ENCODE measurements around the gene SPATA21. TPM values are rescaled to one million over a fixed set of nuclear protein-coding genes. Genes with fewer than 3 reads are reported as not detected.

SPATA21 gene
- total RNA-seq, 1 donor from 2014 or later = not detected

- Histone ChIP-seq H3K27me3 (no peaks in the 10 kb centered on the region), H3K4me3 (no peak overlapping the region), H3K27ac (no peak overlapping the region), H3K9me3 (no peaks in the 10 kb centered on the region), H3K4me1 (peaks cover 0 to 17% of the 10 kb centered on the region in 2 donors), H3K36me3 (peaks cover 15 to 56% of the 10 kb centered on the region in 2 donors)
- DNase-seq (ENCODE audit: low spot score in 2 of 2) = no peak
- TF ChIP-seq, protein P1, sequence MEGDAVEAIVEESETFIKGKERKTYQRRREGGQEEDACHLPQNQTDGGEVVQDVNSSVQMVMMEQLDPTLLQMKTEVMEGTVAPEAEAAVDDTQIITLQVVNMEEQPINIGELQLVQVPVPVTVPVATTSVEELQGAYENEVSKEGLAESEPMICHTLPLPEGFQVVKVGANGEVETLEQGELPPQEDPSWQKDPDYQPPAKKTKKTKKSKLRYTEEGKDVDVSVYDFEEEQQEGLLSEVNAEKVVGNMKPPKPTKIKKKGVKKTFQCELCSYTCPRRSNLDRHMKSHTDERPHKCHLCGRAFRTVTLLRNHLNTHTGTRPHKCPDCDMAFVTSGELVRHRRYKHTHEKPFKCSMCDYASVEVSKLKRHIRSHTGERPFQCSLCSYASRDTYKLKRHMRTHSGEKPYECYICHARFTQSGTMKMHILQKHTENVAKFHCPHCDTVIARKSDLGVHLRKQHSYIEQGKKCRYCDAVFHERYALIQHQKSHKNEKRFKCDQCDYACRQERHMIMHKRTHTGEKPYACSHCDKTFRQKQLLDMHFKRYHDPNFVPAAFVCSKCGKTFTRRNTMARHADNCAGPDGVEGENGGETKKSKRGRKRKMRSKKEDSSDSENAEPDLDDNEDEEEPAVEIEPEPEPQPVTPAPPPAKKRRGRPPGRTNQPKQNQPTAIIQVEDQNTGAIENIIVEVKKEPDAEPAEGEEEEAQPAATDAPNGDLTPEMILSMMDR (IDR thresholded peaks at IDR 0.05) = no peak
- intact Hi-C loops (cut with DNase I) = no loop called here
Measured at GRCh38 chr1:16398371-16398953, 38.8 kb downstream of the SPATA21 start.

GRCh38 chr1:16397120-16397519 lies 40.1 kb downstream of the SPATA21 start:
- H3K4me1 ChIP-seq = peaks cover 0 to 30% of the 10 kb centered on the region in 2 donors
- intact Hi-C loops (cut with DNase I) = no loop called here
- peaks cover 15 to 60% of the 10 kb centered on the region in 2 donors for H3K36me3 ChIP-seq
- DNase-seq (ENCODE audit: low spot score in 2 of 2) = no peak
- no peaks in the 10 kb centered on the region for H3K27me3 ChIP-seq
- H3K4me3 ChIP-seq = no peak overlapping the region
- TF ChIP-seq, protein P1 (IDR thresholded peaks at IDR 0.05) = no peak
- peak overlapping the region; percentile 14 to 47 for H3K27ac ChIP-seq
- no peaks in the 10 kb centered on the region for H3K9me3 ChIP-seq

- TF ChIP-seq, protein P1 (IDR thresholded peaks at IDR 0.05) = no peak
- Histone ChIP-seq H3K36me3 (peaks cover 15 to 60% of the 10 kb centered on the region in 2 donors), H3K4me3 (no peak overlapping the region), H3K27me3 (no peaks in the 10 kb centered on the region), H3K4me1 (peaks cover 3 to 36% of the 10 kb centered on the region in 2 donors), H3K27ac (peak overlapping the region; percentile 14 to 31), H3K9me3 (no peaks in the 10 kb centered on the region)
- intact Hi-C loops (cut with DNase I) = no loop called here
- no peak for DNase-seq (ENCODE audit: low spot score in 2 of 2)
Measured at GRCh38 chr1:16396591-16396990, 40.6 kb downstream of the SPATA21 start.

DNA sequence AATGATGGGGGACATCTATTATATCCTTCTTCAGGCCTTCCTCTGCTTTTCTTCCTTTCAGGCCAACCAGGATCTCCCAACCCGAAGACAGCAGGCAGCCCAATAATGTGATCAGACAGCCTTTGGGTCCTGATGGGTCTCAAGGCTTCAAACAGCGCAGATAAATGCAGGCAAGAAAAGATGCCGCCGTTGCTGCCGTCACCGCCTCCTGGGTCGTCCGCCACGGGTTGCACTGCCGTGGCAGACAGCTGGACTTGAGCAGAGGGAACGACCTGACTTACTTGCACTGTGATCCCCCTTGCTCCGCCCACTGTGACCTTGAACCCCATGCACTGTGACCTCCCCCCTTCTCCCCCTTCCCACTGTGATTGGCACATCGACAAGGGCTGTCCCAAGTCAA lies 42.2 kb downstream of the SPATA21 start:
- no peaks in the 10 kb centered on the region for H3K9me3 ChIP-seq
- peaks cover 15 to 60% of the 10 kb centered on the region in 2 donors for H3K36me3 ChIP-seq
- TF ChIP-seq, protein P1 (IDR thresholded peaks at IDR 0.05) = no peak
- peaks cover 5 to 51% of the 10 kb centered on the region in 2 donors for H3K4me1 ChIP-seq
- H3K27me3 ChIP-seq = no peaks in the 10 kb centered on the region
- intact Hi-C loops (cut with DNase I) = no loop called here
- no peak for DNase-seq (ENCODE audit: low spot score in 2 of 2)
- H3K4me3 ChIP-seq = no peak overlapping the region
- H3K27ac ChIP-seq = no peak overlapping the region

DNA sequence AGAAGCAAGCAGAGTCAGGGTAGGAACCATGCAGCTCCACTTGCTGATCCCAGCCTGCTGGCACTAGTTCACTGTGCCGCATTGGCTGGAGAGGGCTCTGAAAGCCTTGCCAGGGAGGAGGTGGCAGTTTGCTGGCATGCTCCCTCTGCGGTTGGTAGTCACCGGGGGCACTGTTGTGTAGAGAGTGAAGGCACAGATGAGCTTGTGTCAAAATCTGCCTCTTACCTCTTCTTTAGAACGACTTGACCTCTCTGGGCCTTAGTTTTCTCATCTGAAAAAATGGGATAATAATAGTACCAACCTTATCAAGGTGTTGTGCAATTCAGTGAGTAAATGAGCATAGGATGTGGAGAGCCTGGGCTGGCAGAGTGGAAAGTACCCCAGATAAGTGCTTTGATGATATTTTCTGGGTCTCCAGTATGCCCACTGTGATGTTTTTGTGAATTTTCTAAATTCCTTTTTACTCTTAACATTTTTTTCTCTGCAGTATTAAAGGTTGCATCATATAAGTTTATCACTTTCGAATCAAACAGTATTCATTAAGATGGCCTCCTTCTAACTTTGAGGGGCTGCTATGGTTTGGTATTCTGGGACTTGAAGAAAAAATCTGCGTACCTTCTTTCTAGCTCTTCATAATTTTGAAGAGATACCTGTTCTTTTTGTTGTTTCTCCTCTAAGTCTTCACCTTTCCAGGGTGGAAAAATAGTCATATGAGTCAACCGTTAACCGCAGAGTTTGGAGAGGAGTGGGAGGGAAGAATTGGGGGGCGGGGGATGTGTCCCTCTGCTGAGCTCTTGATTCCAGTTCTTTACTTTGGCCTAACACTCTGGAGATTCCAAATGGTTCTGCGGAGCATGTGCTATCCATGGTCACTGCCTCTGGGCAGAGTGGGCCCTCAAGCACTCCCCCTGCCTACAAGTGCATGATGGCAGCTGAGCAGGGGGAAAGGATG lies 43.4 kb downstream of the SPATA21 start:
- no peak for DNase-seq (ENCODE audit: low spot score in 2 of 2)
- TF ChIP-seq, protein P1 (IDR thresholded peaks at IDR 0.05) = no peak
- H3K4me3 ChIP-seq = no peak overlapping the region
- H3K4me1 ChIP-seq = peaks cover 5 to 52% of the 10 kb centered on the region in 2 donors
- intact Hi-C loops (cut with DNase I) = no loop called here
- H3K9me3 ChIP-seq = no peaks in the 10 kb centered on the region
- peak overlapping the region; percentile 7 to 27 for H3K27ac ChIP-seq
- H3K27me3 ChIP-seq = no peaks in the 10 kb centered on the region
- peaks cover 15 to 54% of the 10 kb centered on the region in 2 donors for H3K36me3 ChIP-seq
